Measurements from ENCODE around the gene HNRNPA3.
A peak's percentile ranks its signal among the peaks of the same experiment; 100 is the strongest.
"Not testable (repeated sequence)": the region's sequence is repeated elsewhere in the genome, so short reads cannot be mapped to it uniquely, and the experiment has no call there.

The HNRNPA3 gene

GRCh38 chr2:177234267-177234666 lies 21.7 kb downstream of the HNRNPA3 start:
- no peak for DNase-seq (ENCODE audit: low read depth)

DNA sequence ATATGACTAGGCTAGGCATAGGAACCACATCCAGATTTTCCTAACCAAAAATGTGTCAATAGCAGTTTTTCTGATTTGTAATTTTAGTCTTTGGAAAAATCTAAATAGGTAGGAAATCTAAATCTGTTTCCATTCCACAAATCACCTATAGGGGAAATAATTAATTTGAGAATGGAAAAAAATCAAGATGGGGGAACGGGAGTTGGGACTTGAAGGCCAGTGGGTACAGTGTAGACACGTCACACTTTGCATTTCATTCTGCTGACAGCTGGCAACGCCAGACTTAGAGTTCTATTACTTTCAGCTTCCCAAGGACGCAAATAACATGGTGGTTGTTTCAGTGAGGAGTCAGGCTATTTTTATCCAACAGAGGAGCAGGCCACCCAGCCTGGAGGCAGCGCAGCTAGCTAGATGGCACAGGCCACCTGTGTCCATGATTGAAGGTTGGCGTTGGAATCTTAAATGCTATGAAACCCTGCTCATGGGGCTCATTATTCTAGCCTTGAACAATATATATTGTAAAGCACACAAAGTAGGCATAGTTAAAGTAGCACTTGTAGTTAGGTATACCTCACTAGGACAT lies 23.4 kb downstream of the HNRNPA3 start:
- no peak for DNase-seq (ENCODE audit: low read depth)

DNA sequence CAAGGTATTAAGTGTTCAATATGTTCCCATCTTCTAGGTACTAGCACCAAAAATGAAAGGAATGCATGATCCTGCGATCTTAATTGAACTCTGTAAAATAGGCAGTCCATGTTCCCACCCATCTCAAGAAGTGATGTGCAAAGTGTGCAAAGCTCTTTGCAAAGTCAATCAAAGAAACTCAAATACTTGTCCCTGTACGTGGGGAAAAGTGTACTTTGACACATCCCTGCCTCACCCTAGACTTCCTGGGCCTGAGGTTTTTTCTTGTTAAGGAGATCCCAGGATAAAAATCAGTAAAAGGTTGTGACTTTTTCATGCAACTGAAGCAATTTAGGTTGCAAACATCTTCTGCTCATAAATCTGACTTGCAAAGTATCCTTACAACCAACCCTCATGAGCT lies 25.3 kb downstream of the HNRNPA3 start:
- no peak for DNase-seq (ENCODE audit: low read depth)

- DNase-seq (ENCODE audit: low read depth), result no peak
These were observed 26.5 kb downstream of the HNRNPA3 start for GRCh38 chr2:177239053-177239452.

GRCh38 chr2:177239932-177240630 lies 27.5 kb downstream of the HNRNPA3 start:
- peak; percentile 76 for DNase-seq (ENCODE audit: low read depth)

- peak; percentile 63 for DNase-seq (ENCODE audit: low read depth)
These were observed 29.1 kb downstream of the HNRNPA3 start for GRCh38 chr2:177241711-177242120.

DNA sequence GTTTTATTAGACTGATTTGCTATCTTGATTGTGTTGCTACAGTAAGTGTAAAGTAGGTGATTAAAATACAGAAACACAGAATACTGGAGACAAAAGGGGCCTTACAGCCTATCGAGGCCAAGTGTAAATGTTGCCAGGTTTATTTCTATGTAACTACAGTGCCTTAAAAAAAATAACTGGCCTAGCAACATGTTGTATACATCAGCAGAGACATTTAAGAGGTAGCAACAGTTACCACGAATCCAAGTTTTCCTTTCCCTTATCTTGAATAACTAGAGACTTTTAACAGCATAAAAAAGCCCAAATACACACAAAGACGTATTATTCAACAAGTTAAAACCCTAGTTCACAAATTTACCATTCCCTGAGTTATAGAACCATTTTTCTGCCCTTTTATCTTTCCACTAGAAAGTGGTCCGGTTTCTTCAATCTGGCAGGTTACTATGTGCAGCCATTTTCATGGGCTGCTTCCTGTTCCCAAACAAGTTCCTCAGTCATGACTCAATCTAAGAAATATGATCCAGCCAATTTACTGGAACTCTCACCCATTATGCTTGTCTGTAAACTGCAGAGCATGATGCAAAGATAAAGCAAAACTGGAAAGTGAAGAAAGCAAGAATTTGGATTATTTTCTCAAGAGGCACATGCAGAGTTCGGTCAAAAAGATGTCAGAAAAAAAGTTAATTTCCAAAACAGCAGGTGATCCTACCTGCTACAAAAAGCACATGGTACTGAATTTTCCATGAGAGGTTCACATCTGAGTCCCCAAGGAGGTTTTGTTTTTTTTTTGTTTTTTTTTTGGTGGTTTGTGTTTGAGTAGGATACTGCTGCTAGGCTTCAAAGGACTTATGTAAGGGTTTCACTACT lies 29.8 kb downstream of the HNRNPA3 start:
- DNase-seq (ENCODE audit: low read depth), result peak; percentile 93

GRCh38 chr2:177243073-177243472 lies 30.5 kb downstream of the HNRNPA3 start:
- DNase-seq (ENCODE audit: low read depth), result no peak

DNA sequence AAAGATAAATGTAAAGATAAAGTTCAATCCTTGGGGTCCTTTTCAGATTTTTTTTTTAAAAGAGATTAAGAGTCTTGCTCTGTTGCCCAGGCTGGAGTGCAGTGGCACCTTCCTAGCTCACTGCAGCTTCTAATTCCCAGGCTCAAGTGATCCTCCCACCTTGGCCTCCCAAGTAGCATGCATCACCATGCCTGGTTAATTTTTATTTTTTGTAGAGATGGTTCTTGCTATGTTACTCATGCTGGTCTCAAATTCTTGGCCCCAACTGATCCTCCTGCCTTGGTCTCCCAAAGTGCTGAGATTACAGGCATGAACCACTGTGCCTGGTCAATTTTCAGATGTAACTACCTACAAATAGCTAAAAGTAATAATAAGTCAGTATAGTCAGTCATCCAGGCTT lies 30.9 kb downstream of the HNRNPA3 start:
- peak; percentile 42 for DNase-seq (ENCODE audit: low read depth)

DNA sequence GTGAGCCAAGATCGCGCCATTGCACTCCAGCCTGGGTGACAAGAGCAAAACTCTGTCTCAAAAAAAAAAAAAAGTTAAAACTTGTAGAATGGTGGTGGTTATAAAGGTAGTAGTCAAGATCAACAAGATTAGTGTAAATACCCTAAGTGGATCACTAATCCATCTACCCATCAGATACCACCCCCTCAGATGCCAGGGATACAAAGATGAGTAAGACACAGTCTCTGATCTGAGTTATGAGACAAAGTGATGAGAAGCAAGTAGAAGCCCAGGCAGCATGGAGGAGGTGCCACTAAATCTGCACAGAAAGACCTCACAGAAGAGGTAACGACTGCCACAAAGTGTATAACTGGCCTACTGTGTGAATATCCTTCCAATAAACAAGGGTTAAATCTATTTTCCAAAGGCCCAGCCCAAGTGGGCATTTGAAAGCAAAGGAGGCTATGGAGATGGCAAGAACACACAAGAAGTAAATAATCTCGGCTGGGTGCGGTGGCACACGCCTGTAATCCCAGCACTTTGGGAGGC lies 31.7 kb downstream of the HNRNPA3 start:
- peak; percentile 47 for DNase-seq (ENCODE audit: low read depth)

- DNase-seq (ENCODE audit: low read depth), result peak; percentile 90
These were observed 32.4 kb downstream of the HNRNPA3 start for GRCh38 chr2:177245010-177245422.

GRCh38 chr2:177246000-177246399 lies 33.4 kb downstream of the HNRNPA3 start:
- no peak for DNase-seq (ENCODE audit: low read depth)

GRCh38 chr2:177246523-177247030 lies 34.0 kb downstream of the HNRNPA3 start:
- not testable (repeated sequence) for DNase-seq (ENCODE audit: low read depth)

DNA sequence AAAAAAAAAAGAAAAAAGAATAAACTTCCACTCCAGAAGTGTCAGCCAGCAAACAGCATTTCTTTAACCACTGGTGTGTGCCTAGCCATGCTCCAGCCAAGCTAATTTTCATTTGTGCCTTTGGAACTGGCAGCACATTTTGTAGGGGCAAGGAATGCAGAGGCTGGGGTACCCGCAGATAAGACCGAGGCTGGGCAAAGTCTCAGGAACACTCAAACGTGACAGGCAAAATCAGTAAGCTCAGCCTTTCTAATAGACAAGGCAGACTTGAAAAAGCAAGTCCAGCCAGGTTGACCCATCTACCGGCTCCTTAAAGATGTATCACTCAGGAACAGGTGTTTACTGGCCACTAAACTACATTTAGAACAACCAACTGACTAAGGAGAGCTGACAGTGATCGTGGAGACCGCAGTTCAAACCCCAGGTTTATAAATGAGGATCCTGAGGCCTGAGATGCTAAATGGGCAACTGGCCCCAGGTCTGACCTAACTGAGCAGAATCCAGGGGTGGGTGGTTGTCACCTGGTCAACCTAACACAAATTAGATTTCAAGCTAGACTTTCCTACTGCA lies 35.2 kb downstream of the HNRNPA3 start:
- no peak for DNase-seq (ENCODE audit: low read depth)

- DNase-seq (ENCODE audit: low read depth), result no peak
These were observed 36.4 kb downstream of the HNRNPA3 start for GRCh38 chr2:177249038-177249437.

GRCh38 chr2:177250461-177250860 lies 37.9 kb downstream of the HNRNPA3 start:
- DNase-seq (ENCODE audit: low read depth), result no peak

DNA sequence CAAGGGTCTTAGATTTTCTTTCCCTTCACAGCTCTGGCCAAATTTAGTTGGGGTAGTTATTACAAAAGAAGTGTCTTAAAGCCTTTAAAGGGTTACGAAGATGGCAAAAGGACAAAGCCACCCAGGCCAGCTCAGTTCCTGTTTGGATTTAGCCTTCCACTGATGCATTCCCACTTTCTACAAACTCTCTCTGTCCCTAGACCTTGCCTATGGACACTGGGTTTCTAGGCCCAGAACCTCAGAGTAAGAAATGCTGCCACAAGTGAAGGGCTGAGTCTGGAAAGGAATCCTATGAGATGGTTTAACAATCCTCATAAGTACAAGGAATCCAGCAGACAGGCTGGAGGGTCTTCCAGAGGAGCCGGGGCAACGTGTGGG lies 38.6 kb downstream of the HNRNPA3 start:
- DNase-seq (ENCODE audit: low read depth), result no peak

- DNase-seq (ENCODE audit: low read depth), result no peak
These were observed 40.4 kb downstream of the HNRNPA3 start for GRCh38 chr2:177252808-177253531.

GRCh38 chr2:177253704-177254103 lies 41.1 kb downstream of the HNRNPA3 start:
- no peak for DNase-seq (ENCODE audit: low read depth)

DNA sequence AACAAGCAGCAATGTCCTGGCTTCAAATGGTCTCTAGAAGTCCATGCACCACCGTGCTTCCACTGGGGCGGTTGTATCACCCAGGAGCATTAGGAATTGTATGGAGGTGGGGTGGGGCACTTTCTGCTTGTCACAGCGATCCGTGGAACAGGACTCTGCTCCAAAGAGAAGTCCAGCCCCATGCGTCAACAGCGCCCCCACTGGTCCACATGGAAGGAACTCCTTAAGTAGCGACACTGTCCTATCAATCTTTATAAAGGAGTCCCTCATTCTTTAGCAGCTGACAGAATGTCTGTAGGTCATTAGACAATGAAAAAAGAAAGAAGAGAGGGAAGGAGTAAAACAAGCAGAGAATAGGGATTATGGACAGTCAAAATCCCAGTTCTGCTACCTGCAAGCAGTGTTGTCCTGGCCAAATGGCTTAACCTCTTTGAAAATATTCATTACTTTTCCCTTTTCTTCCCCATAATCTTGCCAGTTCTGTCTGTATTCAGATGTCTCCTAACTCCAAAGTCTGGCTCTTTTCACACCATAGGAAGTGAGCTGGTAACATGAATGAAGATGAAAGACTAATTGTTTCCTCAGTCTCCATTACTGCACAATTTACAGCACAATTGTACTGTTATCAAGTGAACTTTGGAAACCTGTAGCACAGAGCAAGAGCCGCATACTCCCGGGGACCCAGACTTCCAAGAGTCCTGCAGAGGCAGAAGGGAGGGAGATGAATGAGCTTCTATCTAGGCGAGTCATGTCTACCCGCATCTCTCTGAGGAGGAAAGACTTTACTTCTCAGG lies 42.0 kb downstream of the HNRNPA3 start:
- peak; percentile 54 for DNase-seq (ENCODE audit: low read depth)

- no peak for DNase-seq (ENCODE audit: low read depth)
These were observed 42.6 kb downstream of the HNRNPA3 start for GRCh38 chr2:177255227-177255601.

All from ELR (cell line).